ENCODE results near the gene NFATC2.

NFATC2 gene

GRCh38 chr20:51581571-51581970, 39.1 kb upstream of the NFATC2 start:
- Histone ChIP-seq H3K9ac (ENCODE audit: low read length in 5 of 5) (no peak overlapping the region), H3K27me3 (ENCODE audit: control insufficient read depth in 5 of 5, insufficient read depth in 4 of 5, low read length in 5 of 5) (peaks cover 0 to 2% (median 0%) of the 10 kb centered on the region in 5 donors), H3K27ac (ENCODE audit: low read depth, low read length) (no peak overlapping the region), H3K4me1 (ENCODE audit: control insufficient read depth in 5 of 5, insufficient read depth in 5 of 5, low read length in 5 of 5) (peaks cover 0 to 4% (median 0%) of the 10 kb centered on the region in 5 donors), H3K4me3 (ENCODE audit: low read depth in 1 of 5, low read length in 5 of 5) (no peak overlapping the region), H3K36me3 (ENCODE audit: control insufficient read depth in 5 of 5, insufficient read depth in 5 of 5, low read length in 5 of 5) (no peaks in the 10 kb centered on the region), H3K9me3 (ENCODE audit: control insufficient read depth in 5 of 5, low read length in 5 of 5) (no peaks in the 10 kb centered on the region)

GRCh38 chr20:51579137-51579536, 36.6 kb upstream of the NFATC2 start:
- Histone ChIP-seq H3K27me3 (ENCODE audit: control insufficient read depth in 5 of 5, insufficient read depth in 4 of 5, low read length in 5 of 5) (no peaks in the 10 kb centered on the region), H3K4me3 (ENCODE audit: low read depth in 1 of 5, low read length in 5 of 5) (no peak overlapping the region), H3K9ac (ENCODE audit: low read length in 5 of 5) (no peak overlapping the region), H3K36me3 (ENCODE audit: control insufficient read depth in 5 of 5, insufficient read depth in 5 of 5, low read length in 5 of 5) (no peaks in the 10 kb centered on the region), H3K4me1 (ENCODE audit: control insufficient read depth in 5 of 5, insufficient read depth in 5 of 5, low read length in 5 of 5) (no peaks in the 10 kb centered on the region), H3K9me3 (ENCODE audit: control insufficient read depth in 5 of 5, low read length in 5 of 5) (peaks cover 0 to 9% (median 4%) of the 10 kb centered on the region in 5 donors), H3K27ac (ENCODE audit: low read depth, low read length) (no peak overlapping the region)

- Histone ChIP-seq H3K4me1 (ENCODE audit: control insufficient read depth in 5 of 5, insufficient read depth in 5 of 5, low read length in 5 of 5) (no peaks in the 10 kb centered on the region), H3K36me3 (ENCODE audit: control insufficient read depth in 5 of 5, insufficient read depth in 5 of 5, low read length in 5 of 5) (no peaks in the 10 kb centered on the region), H3K9me3 (ENCODE audit: control insufficient read depth in 5 of 5, low read length in 5 of 5) (peaks cover 0 to 9% (median 4%) of the 10 kb centered on the region in 5 donors), H3K27ac (ENCODE audit: low read depth, low read length) (no peak overlapping the region), H3K27me3 (ENCODE audit: control insufficient read depth in 5 of 5, insufficient read depth in 4 of 5, low read length in 5 of 5) (no peaks in the 10 kb centered on the region), H3K4me3 (ENCODE audit: low read depth in 1 of 5, low read length in 5 of 5) (no peak overlapping the region), H3K9ac (ENCODE audit: low read length in 5 of 5) (no peak overlapping the region)
Observed at GRCh38 chr20:51578145-51578459, 35.6 kb upstream of the NFATC2 start.

GRCh38 chr20:51577432-51578144, 35.1 kb upstream of the NFATC2 start:
- Histone ChIP-seq H3K4me1 (ENCODE audit: control insufficient read depth in 5 of 5, insufficient read depth in 5 of 5, low read length in 5 of 5) (no peaks in the 10 kb centered on the region), H3K9ac (ENCODE audit: low read length in 5 of 5) (no peak overlapping the region), H3K4me3 (ENCODE audit: low read depth in 1 of 5, low read length in 5 of 5) (no peak overlapping the region)

GRCh38 chr20:51575486-51575885, 33.0 kb upstream of the NFATC2 start:
- no peak overlapping the region for H3K27ac ChIP-seq (ENCODE audit: low read depth, low read length)
- H3K4me1 ChIP-seq (ENCODE audit: control insufficient read depth in 5 of 5, insufficient read depth in 5 of 5, low read length in 5 of 5): peaks cover 0 to 3% (median 0%) of the 10 kb centered on the region in 5 donors
- no peak overlapping the region for H3K4me3 ChIP-seq (ENCODE audit: low read depth in 1 of 5, low read length in 5 of 5)
- no peaks in the 10 kb centered on the region for H3K36me3 ChIP-seq (ENCODE audit: control insufficient read depth in 5 of 5, insufficient read depth in 5 of 5, low read length in 5 of 5)
- peaks cover 0 to 9% (median 4%) of the 10 kb centered on the region in 5 donors for H3K9me3 ChIP-seq (ENCODE audit: control insufficient read depth in 5 of 5, low read length in 5 of 5)
- no peak overlapping the region for H3K9ac ChIP-seq (ENCODE audit: low read length in 5 of 5)
- H3K27me3 ChIP-seq (ENCODE audit: control insufficient read depth in 5 of 5, insufficient read depth in 4 of 5, low read length in 5 of 5): peaks cover 0 to 6% (median 4%) of the 10 kb centered on the region in 5 donors

More at GRCh38 chr20:51577432-51578144, 35.1 kb upstream of the NFATC2 start:
- H3K27ac ChIP-seq (ENCODE audit: low read depth, low read length): no peak overlapping the region
- H3K9me3 ChIP-seq (ENCODE audit: control insufficient read depth in 5 of 5, low read length in 5 of 5): peaks cover 0 to 9% (median 4%) of the 10 kb centered on the region in 5 donors
- no peaks in the 10 kb centered on the region for H3K27me3 ChIP-seq (ENCODE audit: control insufficient read depth in 5 of 5, insufficient read depth in 4 of 5, low read length in 5 of 5)
- H3K36me3 ChIP-seq (ENCODE audit: control insufficient read depth in 5 of 5, insufficient read depth in 5 of 5, low read length in 5 of 5): no peaks in the 10 kb centered on the region

GRCh38 chr20:51574248-51575033, 31.9 kb upstream of the NFATC2 start:
- Histone ChIP-seq H3K9ac (ENCODE audit: low read length in 5 of 5) (no peak overlapping the region), H3K36me3 (ENCODE audit: control insufficient read depth in 5 of 5, insufficient read depth in 5 of 5, low read length in 5 of 5) (no peaks in the 10 kb centered on the region), H3K4me1 (ENCODE audit: control insufficient read depth in 5 of 5, insufficient read depth in 5 of 5, low read length in 5 of 5) (peaks cover 0 to 4% (median 0%) of the 10 kb centered on the region in 5 donors), H3K27ac (ENCODE audit: low read depth, low read length) (no peak overlapping the region), H3K9me3 (ENCODE audit: control insufficient read depth in 5 of 5, low read length in 5 of 5) (peaks cover 0 to 9% (median 4%) of the 10 kb centered on the region in 5 donors), H3K27me3 (ENCODE audit: control insufficient read depth in 5 of 5, insufficient read depth in 4 of 5, low read length in 5 of 5) (peaks cover 0 to 12% (median 11%) of the 10 kb centered on the region in 5 donors), H3K4me3 (ENCODE audit: low read depth in 1 of 5, low read length in 5 of 5) (no peak overlapping the region)

GRCh38 chr20:51573576-51574243, 31.2 kb upstream of the NFATC2 start:
- Histone ChIP-seq H3K4me3 (ENCODE audit: low read depth in 1 of 5, low read length in 5 of 5) (no peak overlapping the region), H3K9ac (ENCODE audit: low read length in 5 of 5) (no peak overlapping the region), H3K27ac (ENCODE audit: low read depth, low read length) (no peak overlapping the region), H3K9me3 (ENCODE audit: control insufficient read depth in 5 of 5, low read length in 5 of 5) (peaks cover 0 to 9% (median 4%) of the 10 kb centered on the region in 5 donors), H3K27me3 (ENCODE audit: control insufficient read depth in 5 of 5, insufficient read depth in 4 of 5, low read length in 5 of 5) (peaks cover 0 to 20% (median 15%) of the 10 kb centered on the region in 5 donors), H3K36me3 (ENCODE audit: control insufficient read depth in 5 of 5, insufficient read depth in 5 of 5, low read length in 5 of 5) (no peaks in the 10 kb centered on the region), H3K4me1 (ENCODE audit: control insufficient read depth in 5 of 5, insufficient read depth in 5 of 5, low read length in 5 of 5) (peaks cover 0 to 4% (median 0%) of the 10 kb centered on the region in 5 donors)

- H3K27ac ChIP-seq (ENCODE audit: low read depth, low read length): no peak overlapping the region
- H3K4me1 ChIP-seq (ENCODE audit: control insufficient read depth in 5 of 5, insufficient read depth in 5 of 5, low read length in 5 of 5): peaks cover 0 to 4% (median 0%) of the 10 kb centered on the region in 5 donors
- H3K36me3 ChIP-seq (ENCODE audit: control insufficient read depth in 5 of 5, insufficient read depth in 5 of 5, low read length in 5 of 5): no peaks in the 10 kb centered on the region
- H3K27me3 ChIP-seq (ENCODE audit: control insufficient read depth in 5 of 5, insufficient read depth in 4 of 5, low read length in 5 of 5): peaks cover 0 to 26% (median 20%) of the 10 kb centered on the region in 5 donors
- H3K9me3 ChIP-seq (ENCODE audit: control insufficient read depth in 5 of 5, low read length in 5 of 5): peaks cover 0 to 9% (median 4%) of the 10 kb centered on the region in 5 donors
- H3K9ac ChIP-seq (ENCODE audit: low read length in 5 of 5): no peak overlapping the region
- no peak overlapping the region for H3K4me3 ChIP-seq (ENCODE audit: low read depth in 1 of 5, low read length in 5 of 5)
Observed at GRCh38 chr20:51571460-51571794, 28.9 kb upstream of the NFATC2 start.

- H3K27ac ChIP-seq (ENCODE audit: low read depth, low read length): no peak overlapping the region
- peaks cover 0 to 9% (median 4%) of the 10 kb centered on the region in 5 donors for H3K9me3 ChIP-seq (ENCODE audit: control insufficient read depth in 5 of 5, low read length in 5 of 5)
- no peaks in the 10 kb centered on the region for H3K36me3 ChIP-seq (ENCODE audit: control insufficient read depth in 5 of 5, insufficient read depth in 5 of 5, low read length in 5 of 5)
- no peak overlapping the region for H3K4me3 ChIP-seq (ENCODE audit: low read depth in 1 of 5, low read length in 5 of 5)
- H3K9ac ChIP-seq (ENCODE audit: low read length in 5 of 5): no peak overlapping the region
- H3K4me1 ChIP-seq (ENCODE audit: control insufficient read depth in 5 of 5, insufficient read depth in 5 of 5, low read length in 5 of 5): peaks cover 0 to 4% (median 0%) of the 10 kb centered on the region in 5 donors
- peaks cover 0 to 31% (median 22%) of the 10 kb centered on the region in 5 donors for H3K27me3 ChIP-seq (ENCODE audit: control insufficient read depth in 5 of 5, insufficient read depth in 4 of 5, low read length in 5 of 5)
Observed at GRCh38 chr20:51570739-51571459, 28.4 kb upstream of the NFATC2 start.
